ENCODE data around the gene BCKDHA.
"Not testable (repeated sequence)": the region's sequence is repeated elsewhere in the genome, so short reads cannot be mapped to it uniquely, and the experiment has no call there.

BCKDHA gene

DNA sequence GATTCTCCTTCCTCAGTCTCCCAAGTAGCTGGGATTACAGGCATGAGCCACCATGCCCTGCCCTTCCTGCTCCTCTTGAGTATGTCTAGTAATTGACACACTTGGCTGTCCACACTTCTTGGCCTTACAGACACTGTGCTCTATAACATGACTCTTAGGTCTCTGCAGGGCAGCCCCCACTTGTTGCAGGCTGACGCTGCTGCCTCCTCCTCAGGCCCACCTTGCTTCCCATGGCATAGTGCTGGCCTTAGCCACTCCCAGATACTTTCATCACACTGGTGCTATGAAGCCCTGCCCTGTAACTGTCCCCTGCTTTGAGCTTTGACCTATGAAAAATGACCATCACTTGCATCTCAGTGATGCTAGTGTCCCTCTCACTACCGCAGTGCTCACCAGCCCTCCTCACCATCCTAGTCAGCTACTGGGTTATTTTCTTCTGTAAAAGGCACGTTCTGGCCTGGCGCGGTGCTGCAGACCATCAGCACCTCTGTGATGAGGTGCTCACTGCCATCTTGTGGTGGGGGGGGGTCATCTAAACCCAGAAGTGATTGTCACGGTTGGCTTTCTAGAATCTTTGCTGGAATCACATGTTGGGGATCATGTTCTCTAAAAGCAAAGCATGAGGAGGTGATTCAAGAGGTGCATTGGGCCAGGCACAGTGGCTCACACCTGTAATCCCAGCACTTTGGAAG is 55.1 kb downstream of the BCKDHA start:
- DNase-seq, result no peak

DNA sequence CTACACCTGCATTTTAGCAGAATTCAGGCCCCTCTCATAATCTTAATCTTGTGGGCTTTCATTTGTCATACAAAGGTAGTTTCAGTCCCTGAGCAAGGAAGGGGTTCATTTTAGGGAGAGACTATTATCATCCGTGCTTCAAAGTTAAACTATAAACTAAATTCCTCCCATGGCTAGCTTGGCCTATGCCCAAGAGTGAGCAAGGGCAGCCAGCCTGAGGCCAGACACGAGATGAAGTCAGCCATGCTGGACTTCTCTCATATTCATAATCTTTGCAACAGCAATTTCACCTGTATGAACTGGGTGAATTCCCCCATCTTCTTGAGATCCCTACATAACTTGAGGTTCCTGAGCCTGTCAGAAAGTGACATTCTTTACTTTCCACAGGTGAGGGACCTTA is 58.3 kb downstream of the BCKDHA start:
- DNase-seq, result no peak

DNA sequence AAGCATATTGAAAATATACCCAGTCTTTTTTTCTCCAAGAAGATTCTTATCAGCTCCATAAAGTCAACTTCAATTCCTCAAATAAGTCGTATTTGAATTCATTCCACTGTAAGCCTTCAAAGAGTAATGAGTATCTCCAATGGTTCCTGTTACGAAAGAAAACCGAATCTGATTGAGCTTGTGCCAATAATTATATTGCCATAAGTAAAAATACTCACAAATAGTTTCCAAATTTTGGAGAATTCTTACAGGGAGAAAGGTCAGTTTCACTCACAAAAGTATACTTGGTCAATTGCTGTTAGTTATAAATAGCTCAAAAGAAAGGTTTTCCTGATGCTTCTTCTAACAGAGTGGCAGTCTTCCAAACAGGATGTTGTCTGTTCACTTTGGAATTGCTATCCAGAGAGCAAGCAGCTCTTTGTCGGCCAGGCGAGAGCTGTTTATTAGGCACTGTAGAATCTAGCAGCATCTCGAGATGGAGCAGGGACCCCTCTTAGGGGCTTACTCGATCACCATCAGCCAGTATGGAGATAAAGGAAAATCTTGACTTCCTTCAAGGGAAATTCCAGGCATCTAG is 58.8 kb downstream of the BCKDHA start:
- DNase-seq, result no peak

DNA sequence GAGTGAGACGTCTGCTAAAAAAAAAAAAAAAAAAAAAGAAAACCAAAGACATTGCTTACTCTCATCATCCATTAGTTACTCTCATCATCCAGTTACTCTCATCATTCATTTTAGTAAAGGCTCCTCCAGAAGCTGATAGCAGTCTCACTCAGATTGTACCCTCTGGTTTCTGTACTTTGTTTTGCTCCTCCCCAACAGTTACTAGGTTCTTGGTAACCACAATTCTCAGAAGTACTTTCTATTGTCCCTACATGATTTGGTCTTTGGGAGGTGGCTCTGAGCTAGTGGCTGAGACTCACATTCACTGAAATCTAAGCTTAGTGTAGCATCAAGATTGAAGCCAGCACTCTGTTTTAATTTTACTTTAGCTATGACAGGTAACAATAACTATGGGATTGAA is 59.6 kb downstream of the BCKDHA start:
- DNase-seq, result no peak

DNA sequence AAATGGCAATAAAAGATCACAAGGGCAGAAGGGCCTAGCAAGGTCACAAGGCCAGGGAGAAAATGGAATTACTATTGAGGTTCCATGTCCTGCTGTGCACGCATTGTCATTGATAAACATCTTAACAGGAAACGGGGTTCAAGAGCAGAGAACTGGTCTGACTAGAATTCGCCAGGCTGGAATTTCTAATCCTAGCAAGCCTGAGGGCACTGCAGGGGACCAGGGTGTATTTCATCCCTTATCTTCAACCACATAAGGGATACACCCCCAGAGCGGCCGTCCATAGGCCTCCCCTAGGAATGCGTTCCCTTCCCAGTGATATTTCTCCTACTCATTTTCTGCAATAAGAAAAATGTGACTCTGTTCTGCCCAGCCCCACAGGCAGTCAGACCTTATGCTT is 64.9 kb downstream of the BCKDHA start:
- DNase-seq, result no peak

DNA sequence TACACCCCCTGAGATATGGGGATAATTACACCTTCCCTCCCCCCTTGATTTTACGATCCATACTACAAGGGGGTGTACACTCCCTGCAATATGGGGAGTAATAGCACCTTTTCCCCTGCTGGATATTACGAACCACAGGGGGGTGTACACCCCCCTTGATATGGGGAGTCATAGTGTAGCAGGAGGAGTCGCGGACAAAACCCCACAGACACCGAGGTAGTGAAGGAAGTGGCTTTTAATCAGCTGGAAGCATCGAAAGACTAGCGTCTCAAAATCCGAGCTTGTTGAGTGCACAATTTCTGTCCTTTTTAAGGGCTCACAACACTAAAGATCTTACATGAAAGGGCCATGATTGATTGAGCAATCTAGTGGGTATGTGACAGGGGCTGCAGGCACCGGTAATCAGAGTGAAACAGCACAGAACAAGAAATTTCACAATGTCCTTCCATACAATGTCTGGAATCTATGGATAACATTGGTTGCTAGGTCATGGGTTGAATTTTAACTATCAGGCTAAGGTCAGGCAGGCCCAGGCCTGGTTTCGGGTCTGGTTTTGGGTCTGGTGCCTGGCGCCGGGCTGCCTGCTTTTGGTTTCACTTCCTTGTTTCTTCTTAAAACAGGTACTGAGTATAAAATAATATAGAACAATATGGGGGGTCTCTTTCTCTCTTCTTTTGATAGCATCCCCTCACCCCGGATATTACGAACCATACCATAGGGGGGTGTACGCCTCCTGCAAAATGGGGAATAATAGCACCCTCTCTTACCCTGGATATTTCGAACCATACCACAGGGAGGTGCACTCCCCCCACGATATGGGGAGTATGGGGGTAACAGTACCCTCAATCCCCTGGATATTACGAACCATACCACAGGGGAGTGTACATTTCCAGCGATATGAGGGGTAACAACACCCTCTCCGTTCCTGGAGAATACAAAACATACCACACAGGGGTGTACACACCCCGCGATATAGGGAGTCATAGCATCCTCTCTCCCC is 65.9 kb downstream of the BCKDHA start:
- DNase-seq, result not testable (repeated sequence)
